Activated CD4-positive, alpha-beta T cell treated with anti-CD3 and anti-CD28 coated beads, Interleukin-2, amount 50 U/mL, for 1 hour (primary cell): ENCODE measurements around the gene DHX32.
"Not testable (repeated sequence)": the region's sequence is repeated elsewhere in the genome, so short reads cannot be mapped to it uniquely, and the experiment has no call there.

Experiments
- DNase-seq: peaks from one replicate; pipeline ENCODE4 v3.0.0-alpha.2; 2020

DHX32 gene

GRCh38 chr10:125895130-125896087, 14.3 kb upstream of the DHX32 start:
- peak; percentile 21 for DNase-seq

GRCh38 chr10:125894176-125894575, 13.1 kb upstream of the DHX32 start:
- not testable (repeated sequence) for DNase-seq

- not testable (repeated sequence) for DNase-seq
These were observed 11.3 kb upstream of the DHX32 start for GRCh38 chr10:125892402-125892801.

- DNase-seq: not testable (repeated sequence)
These were observed 8.3 kb upstream of the DHX32 start for GRCh38 chr10:125889441-125889840.

GRCh38 chr10:125886914-125887512, 5.9 kb upstream of the DHX32 start:
- DNase-seq: no peak

- DNase-seq: no peak
These were observed 2.1 kb upstream of the DHX32 start for GRCh38 chr10:125883211-125883610.

- DNase-seq: no peak
These were observed 1.5 kb upstream of the DHX32 start for GRCh38 chr10:125882596-125882995.

- no peak for DNase-seq
These were observed 373 bp downstream of the DHX32 start for GRCh38 chr10:125880719-125881118.

- no peak for DNase-seq
These were observed 1.9 kb downstream of the DHX32 start for GRCh38 chr10:125878957-125879835.

GRCh38 chr10:125871338-125871737, 9.8 kb downstream of the DHX32 start:
- DNase-seq: no peak

- peak; percentile 2 for DNase-seq
These were observed 12.6 kb downstream of the DHX32 start for GRCh38 chr10:125868372-125868975.

GRCh38 chr10:125866421-125867029, 14.6 kb downstream of the DHX32 start:
- DNase-seq: no peak

GRCh38 chr10:125865120-125865519, 16.0 kb downstream of the DHX32 start:
- no peak for DNase-seq

GRCh38 chr10:125859128-125859817, 21.8 kb downstream of the DHX32 start:
- no peak for DNase-seq

GRCh38 chr10:125857185-125857760, 23.8 kb downstream of the DHX32 start:
- no peak for DNase-seq

- no peak for DNase-seq
These were observed 28.6 kb downstream of the DHX32 start for GRCh38 chr10:125852487-125852886.

GRCh38 chr10:125850766-125851731, 30.0 kb downstream of the DHX32 start:
- no peak for DNase-seq

GRCh38 chr10:125849448-125849847, 31.6 kb downstream of the DHX32 start:
- DNase-seq: no peak

GRCh38 chr10:125848857-125849256, 32.2 kb downstream of the DHX32 start:
- no peak for DNase-seq

- DNase-seq: no peak
These were observed 32.7 kb downstream of the DHX32 start for GRCh38 chr10:125848371-125848770.
